Activated CD8-positive, alpha-beta memory T cell treated with anti-CD3 and anti-CD28 coated beads, Interleukin-2, amount 50 U/mL, for 24 hours (primary cell): Measurements from ENCODE around the gene NBAS.
"Not testable (repeated sequence)": the region's sequence is repeated elsewhere in the genome, so short reads cannot be mapped to it uniquely, and the experiment has no call there.

Source experiments
- DNase-seq: peaks from one replicate; pipeline ENCODE4 v3.0.0-alpha.2; 2020; ENCODE audit errors: extremely low read depth

Gene NBAS

DNA sequence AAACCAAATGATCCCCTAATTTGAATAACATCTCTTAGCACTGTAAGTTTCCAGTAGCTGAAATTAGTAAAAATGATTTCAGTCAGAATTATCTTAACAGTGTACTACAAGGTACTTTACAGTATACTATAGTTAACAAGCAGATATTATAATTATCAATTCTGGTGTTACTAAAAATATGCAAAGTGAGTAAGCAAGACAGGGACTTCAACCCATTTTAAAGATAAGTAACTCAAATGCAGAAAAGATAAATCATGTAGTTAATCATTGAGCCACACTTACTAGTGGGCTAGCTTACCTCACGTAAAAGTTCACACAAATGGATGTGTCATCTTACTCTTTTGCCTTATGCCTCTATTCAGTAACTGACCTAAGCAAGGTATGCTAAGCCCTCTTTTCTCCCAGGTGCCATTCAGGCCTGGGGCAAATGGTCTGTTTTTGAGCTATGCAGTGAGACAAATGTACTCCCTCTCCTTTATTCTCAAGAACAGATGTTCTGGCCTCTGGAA lies 101.0 kb downstream of the NBAS start:
- no peak for DNase-seq

DNA sequence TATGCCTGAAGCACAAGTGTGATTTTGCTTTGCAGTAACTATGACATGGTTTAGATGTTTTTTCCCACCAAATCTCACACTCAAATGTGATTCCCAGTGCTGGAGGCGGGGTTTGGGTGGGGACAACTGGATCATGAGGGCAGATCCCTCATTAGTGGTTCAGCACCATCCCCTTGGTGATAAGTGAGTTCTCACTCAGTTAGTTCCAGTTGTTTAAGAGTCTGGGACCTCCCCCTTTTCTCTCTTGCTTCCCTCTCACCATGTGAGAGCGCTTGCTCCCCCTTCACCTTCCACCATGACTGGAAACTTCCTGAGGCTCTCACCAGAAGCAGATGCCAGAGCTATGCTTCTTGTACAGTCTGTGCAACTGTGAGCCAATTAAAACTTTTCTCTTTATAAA lies 102.9 kb downstream of the NBAS start:
- no peak for DNase-seq

GRCh38 chr2:15457868-15458267 lies 103.3 kb downstream of the NBAS start:
- no peak for DNase-seq

DNA sequence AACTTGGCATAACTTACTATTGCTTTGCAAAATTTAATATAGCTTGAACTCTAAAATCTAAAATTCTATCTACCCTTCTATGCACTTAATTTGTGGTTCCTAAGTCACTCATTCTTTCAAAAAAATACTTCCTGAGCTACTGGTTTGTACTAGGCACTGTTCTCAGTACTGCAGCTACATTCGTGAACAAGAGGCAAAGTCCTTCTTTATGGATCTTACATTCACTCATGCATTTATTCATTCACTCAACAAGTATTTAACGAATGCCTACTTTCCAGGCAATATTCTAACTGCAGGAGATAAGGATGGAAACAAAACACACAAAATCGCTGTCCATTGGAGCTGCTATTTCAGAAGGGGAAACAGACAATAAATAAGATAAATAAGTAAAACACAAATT lies 104.8 kb downstream of the NBAS start:
- DNase-seq = no peak

GRCh38 chr2:15450808-15451207 lies 110.3 kb downstream of the NBAS start:
- no peak for DNase-seq

DNA sequence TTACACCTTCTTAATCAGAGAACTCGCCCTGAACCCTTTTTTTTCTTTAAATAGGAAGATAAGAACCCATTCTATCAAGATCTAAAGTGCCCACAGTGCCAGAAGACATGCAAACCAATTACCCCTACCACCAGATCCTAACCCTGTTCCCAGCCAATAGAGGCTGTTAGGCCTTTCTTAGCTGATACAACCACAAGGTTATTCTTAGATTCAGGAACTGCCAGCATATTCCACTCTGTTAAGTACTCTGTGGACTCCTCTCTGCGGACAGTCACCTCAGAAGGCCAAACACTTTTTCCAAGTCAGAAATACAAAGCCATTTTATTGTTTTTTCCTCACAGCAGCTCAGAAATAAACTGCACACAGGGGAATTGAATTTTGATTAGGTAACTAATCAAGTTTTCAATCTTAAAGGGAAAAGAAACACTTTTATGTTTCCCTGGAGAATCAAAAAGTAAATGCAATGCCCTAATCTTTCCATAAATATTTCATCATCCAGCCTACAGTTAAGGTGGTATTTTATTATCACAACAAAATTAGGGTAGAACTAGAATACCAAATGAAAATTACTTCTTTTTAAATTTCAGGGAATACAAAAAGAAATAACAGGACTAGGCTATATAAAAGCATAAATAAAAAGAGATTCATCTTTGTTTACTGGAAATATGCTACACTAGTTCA lies 111.4 kb downstream of the NBAS start:
- DNase-seq = no peak

DNA sequence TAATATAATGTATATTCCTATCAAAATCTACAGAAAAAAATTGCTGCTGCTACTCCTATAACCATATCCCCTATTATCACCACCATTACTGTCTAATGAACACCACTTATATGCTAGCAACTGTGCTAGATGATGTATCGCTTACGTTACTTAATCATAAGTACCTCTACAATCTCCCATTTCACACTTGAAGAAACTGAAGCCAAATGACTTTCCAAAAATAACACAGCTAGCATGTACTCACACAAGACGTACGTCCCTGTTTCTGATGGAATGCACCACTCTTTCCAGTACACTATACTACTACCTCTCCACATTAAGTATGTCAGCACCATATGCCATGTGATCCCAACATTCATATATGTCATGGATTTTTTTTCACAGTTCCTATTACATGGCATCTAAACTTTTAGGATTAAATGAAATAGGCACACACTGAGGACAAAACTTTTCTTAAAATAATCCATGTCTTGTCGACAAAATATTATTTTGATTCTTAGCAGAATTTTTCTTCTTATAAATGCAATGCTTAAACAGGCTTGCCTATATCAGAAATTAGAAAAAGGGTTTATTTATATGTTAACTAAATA lies 112.8 kb downstream of the NBAS start:
- DNase-seq = no peak

DNA sequence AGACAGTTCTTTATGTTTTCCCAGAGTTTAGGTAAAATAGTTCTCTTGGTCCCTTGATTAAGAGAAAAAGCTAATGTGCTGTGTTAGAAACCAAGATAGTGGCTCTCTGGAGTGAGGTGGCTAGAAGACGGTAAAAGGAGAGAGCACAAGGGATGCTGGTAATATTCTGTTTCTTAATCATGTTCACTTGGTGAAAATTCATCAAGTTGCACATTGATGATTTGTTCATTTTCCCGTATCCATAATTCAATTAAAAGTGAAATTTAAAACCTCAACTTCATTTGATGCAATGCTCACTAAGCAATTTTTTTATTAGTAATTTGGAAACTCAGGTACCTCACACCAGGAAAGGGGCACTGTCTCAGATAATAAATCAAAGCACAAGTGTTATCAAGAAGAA lies 113.8 kb downstream of the NBAS start:
- no peak for DNase-seq

GRCh38 chr2:15446961-15447360 lies 114.2 kb downstream of the NBAS start:
- no peak for DNase-seq

GRCh38 chr2:15445891-15446562 lies 115.1 kb downstream of the NBAS start:
- DNase-seq = no peak

DNA sequence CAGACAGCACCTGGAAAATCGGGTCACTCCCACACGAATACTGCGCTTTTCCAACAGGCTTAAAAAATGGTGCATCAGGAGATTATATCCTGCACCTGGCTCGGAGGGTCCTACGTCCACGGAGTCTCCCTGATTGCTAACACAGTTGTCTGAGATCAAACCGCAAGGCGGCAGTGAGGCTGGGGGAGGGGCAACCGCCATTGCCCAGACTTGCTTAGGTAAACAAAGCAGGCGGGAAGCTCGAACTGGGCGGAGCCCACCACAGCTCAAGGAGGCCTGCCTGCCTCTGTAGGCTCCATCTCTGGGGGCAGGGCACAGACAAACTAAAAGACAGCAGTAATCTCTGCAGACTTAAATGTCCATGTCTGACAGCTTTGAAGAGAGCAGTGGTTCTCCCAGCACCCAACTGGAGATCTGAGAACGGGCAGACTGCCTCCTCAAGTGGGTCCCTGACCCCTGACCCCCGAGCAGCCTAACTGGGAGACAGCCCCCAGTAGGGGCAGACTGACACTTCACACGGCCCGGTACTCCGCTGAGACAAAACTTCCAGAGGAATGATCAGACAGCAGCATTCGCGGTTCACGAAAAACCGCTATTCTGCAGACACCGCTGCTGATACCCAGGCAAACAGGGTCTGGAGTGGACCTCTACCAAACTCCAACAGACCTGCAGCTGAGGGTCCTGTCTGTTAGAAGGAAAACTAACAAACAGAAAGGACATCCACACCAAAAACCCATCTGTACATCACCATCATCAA lies 121.2 kb downstream of the NBAS start:
- not testable (repeated sequence) for DNase-seq

GRCh38 chr2:15439366-15439765 lies 121.8 kb downstream of the NBAS start:
- DNase-seq = not testable (repeated sequence)

GRCh38 chr2:15436195-15436594 lies 124.9 kb downstream of the NBAS start:
- no peak for DNase-seq

GRCh38 chr2:15435474-15435873 lies 125.7 kb downstream of the NBAS start:
- DNase-seq = no peak

DNA sequence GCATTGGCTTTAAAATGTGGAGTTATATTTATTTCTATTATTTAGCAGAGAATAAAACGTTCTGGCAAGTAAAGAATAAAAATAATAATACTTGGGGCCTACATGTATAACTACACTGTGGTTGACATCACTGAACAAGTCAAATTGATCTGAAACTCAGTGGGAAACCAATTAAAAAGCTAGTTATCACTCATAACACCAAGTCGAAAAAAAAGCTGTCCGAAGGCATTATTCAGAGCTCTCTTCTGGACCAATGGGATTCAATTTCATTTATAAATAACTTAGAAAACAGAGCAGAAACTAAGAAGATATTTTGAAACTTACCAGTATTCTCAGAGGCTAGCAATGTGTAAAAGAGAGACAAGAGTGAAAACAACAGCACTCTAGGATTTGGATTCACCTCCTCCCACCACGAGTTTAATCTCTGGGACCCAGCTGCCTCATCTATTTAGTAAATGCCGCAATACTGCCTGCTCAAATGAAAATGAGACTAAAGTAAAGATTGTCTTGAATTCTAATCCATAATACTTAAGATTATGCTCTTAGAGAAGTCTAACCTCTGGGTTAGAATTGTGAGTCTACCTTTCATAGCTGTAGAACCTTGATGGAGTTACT lies 128.4 kb downstream of the NBAS start:
- no peak for DNase-seq

- no peak for DNase-seq
Observed at GRCh38 chr2:15429032-15429431, 132.1 kb downstream of the NBAS start.

DNA sequence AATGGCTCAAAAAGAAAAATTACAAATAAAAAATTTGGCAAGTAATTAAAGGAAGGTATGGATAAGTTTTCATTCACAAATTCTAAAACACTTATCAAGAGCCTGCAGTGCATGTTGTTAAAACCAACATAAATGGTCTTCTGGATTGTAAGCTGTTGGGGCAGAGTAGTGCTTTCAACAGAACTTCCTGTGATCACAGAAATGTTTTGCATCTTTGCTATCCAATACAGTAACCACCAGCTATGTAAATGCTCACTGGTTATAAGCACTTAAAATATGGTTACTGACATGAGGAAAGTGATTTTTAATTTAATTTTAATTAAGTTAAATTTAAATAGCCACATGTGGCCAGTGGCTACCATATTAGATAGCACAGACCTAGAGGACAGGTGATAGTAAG lies 133.1 kb downstream of the NBAS start:
- no peak for DNase-seq

DNA sequence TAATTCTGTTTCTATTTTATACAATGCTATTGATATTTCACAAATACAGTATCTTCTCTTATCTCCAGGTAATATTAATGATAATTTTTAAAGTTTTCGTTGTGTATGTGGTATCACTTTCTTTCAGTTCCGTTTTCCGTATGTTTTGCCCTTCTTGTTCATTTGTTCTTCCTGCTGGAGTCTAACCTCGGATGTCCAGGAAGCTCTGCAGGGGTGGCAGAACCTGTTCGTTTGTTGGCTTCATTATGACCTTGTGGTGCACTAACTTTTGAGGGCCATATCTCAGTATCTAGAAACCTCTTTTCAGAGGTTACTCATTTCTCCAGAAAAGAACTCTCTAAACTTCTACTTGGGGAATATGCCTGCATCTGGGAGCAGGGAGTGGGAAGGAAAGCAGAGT lies 134.5 kb downstream of the NBAS start:
- DNase-seq = no peak

DNA sequence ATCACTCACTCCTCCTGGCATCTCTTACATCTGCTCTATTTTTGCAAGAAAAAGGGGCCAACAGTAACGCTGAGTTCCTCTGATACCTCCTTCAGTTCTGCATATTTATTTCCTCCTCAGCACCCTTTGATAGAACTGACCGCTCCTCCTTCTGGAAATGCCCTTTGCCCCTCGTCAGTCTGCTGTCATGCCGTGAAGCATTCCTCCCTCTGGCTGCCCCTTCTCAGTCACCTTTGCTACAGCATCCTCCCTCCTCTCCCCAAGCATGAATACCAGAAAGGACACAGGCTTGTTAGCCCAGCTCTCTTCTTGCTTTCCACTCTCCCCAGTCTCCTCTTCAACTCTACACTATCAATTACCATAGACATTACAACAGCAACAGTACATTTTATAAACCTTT lies 135.4 kb downstream of the NBAS start:
- DNase-seq = no peak

DNA sequence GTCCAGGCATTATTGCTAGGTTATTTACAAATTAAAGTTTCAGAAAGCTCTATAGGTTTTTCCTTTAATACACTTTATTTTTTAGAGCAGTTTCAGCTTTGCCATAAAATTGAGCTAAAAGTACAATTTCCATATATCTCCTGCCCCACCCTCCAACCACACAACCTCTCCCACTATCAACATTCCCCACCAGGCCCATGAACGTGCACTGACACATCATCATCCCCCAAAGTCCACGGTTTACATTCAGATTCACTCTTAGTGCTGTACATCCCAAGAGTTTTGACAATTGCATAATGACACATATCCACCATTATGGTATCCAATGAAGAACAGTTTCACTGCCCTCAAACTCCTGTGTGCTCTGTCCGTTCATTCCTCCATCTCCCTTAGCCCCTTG lies 139.4 kb downstream of the NBAS start:
- no peak for DNase-seq

- no peak for DNase-seq
Observed at GRCh38 chr2:15415748-15416147, 145.4 kb downstream of the NBAS start.

DNA sequence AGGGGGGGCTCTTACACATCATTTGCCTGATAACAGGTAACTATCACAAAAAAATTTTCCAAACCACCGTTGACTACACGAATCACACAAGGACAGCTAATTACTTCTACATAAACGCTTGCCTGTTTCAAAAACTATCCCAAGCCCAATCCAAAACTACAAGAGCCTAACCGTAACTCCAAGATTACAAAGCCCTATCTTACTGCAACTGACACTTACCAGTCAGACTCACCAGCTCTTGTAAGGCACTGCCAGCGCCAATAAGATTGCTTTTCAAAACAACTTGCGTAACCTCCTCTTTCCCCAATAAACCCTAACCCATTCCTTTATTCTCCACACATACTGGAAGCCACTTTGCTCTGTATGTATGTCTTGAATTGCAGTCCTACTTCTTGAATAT lies 148.4 kb downstream of the NBAS start:
- no peak for DNase-seq
